GM19035 (cell line): Measurements from ENCODE around the gene LRP1B.
"Not testable (repeated sequence)": the region's sequence is repeated elsewhere in the genome, so short reads cannot be mapped to it uniquely, and the experiment has no call there.

Experiments used
- ATAC-seq: cut with Tn5 transposase; IDR thresholded peaks from one replicate; pipeline ENCODE4 v1.9.1; 2021; ENCODE audit not compliant: unreplicated experiment

LRP1B gene

DNA sequence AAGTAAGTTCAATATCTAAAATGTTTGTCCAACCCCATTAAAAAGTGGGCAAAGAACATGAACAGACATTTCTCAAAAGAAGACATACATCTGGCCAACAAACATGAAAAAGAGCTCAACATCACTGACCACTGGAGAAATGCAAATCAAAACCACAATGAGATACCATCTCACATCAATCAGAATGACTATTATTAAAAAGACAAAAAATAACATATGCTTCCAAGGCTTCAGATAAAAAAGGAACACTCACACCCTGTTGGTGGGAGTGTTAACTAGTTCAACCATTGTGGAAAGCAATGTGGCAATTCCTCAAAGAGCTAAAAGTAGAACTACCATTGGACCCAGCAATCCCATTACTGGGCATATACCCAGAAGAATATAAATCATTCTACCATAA, 931.1 kb downstream of the LRP1B start:
- no peak for ATAC-seq

GRCh38 chr2:141195087-141195486, 935.7 kb downstream of the LRP1B start:
- no peak for ATAC-seq

DNA sequence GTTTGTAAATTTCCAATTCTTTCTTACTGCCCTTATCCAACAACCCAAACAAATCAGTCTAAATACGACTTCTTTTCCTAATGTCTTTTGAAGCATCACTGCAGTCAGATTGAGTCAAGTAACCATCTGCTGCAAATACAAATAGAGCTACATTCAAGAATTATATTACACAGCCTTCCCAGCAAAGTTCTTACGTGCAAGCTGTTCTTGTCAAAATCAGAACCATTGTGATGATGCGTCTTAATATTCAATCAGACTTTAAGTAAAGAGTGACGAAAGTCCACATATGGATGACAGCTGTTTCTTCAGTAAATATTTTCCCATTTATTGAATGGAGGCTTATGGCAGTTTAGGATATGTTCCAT, 943.8 kb downstream of the LRP1B start:
- ATAC-seq: no peak

- no peak for ATAC-seq
Observed at GRCh38 chr2:141186413-141187074, 944.3 kb downstream of the LRP1B start.

- ATAC-seq: no peak
Observed at GRCh38 chr2:141182246-141182645, 948.6 kb downstream of the LRP1B start.

- not testable (repeated sequence) for ATAC-seq
Observed at GRCh38 chr2:141169117-141169516, 961.7 kb downstream of the LRP1B start.

GRCh38 chr2:141162314-141162713, 968.5 kb downstream of the LRP1B start:
- ATAC-seq: no peak

DNA sequence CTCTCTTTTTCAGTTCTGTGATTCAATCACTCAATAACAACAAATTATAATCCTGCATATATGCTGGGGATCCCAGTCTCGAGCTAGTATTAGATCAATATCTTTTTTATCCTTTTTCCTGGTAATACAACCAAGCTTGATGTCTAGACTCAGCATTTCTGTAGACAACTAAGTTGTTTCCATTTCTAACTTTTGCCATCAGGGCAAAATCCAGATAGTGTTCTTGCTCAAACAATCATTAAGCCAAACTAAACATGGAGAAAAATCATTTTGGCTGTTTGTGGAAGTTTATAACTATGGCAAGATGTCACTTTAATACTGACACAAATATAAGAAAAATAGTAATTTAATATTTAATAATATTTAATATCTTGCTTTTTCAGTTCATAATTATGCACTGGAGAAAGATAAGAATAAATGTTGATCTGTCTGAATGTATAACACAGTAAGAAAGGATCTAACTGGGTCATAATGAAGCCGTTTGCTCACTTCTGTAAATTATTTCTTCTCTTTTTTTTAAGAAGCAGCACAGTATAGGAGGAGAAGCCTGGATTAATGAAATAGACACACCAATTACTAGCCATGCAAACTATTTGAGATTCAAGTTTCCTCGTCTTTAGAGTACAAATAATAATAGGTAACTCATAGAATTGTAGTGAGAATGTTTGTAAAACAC, 979.1 kb downstream of the LRP1B start:
- no peak for ATAC-seq

GRCh38 chr2:141142025-141142424, 988.8 kb downstream of the LRP1B start:
- no peak for ATAC-seq

DNA sequence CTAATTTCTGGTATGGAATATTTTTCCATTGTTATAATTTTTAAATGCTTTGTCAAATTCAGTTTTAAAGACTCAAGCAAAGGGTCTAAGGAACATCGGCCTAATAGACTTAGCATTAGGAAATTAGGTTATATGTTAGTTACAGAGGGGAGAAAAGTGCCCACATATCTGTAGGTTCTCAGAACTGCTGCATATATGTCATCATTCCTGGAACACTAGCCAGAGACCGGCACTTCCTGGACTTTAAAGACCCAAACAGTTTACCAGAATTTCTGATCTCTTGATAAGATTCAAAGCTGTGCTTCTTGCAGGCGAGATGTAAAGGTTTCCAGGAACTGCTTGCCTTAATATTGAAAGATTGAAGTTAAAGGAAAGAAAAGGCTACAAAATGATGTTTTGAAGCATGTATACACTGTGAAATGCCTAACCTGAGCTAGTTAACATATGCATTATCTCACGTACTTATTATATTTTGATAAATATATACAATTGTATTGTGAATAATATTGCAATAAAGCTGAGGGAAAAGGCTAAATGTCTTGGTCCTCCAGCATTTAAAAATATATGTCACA, 993.6 kb downstream of the LRP1B start:
- no peak for ATAC-seq

DNA sequence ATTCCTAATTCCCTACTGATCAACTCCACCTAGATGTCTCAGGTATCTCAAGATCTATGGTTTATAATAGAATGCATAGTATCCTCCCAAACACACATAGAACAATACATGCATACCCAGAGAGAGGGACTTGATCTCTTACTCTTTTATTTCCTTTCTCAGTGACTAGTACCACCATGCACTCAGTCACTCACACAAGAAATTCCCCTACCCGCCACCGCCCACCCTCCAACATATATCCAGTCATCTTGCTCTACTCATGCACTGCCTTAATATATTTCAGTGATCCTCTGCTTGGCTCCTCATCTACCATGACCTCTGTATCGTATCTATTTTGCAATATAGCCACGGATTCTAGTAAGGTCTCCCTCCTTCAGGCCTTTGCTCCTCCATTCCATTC, 996.9 kb downstream of the LRP1B start:
- ATAC-seq: no peak

DNA sequence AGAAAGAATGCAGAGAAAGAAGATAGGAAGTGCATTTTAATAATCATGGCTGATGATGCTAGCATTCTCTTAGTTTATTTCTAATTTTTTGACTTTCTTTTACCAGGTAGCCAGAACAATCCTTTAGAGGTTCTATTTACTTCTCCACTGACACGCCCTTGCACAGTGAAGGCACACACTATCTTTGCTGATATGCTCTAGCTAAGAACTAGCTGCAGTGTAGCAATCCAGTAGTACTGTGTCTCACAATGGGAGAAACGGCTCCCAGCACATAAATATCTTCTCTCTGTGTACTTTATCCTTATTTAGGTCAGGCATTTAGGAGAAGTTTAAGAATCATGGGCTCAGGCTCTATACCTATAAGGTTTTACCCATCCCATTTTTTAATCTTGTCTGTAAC, 1005.4 kb downstream of the LRP1B start:
- no peak for ATAC-seq

DNA sequence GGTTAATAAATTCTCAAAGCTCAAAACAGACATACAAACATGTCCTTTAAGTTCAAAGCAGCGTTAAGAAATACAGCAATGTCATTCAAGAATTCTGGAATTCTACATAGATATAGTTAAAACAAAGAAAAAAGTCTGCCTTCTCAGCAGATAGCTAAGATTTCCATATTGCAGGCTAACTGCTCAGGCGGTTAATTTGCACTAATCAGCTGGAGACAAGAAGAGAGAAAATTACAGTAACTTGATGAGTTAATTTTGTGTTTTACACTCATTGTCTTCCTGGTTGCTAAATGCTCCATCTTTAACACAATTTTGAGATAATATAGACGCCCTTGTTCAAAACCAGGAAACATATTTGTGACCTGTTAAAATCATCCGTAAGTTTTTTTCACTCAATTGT, 1012.0 kb downstream of the LRP1B start:
- no peak for ATAC-seq

DNA sequence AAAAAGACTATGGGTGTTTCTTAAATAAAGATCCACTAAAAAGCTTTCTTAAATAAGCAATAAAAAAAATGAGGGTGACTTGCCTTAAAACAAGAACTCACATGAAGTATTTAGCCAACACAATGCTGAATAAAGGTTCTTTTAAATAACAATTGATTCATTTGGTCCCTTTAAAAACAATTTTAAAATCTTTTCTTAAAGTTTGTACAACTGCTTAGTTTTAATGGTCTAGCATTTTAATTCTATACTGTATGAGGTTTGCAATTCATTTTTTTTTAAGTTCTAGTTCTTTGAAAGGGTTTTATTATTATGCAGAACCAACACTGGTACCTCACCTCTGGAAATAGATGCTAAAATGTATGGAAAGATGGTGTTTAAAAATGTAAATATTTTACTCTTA, 1017.5 kb downstream of the LRP1B start:
- no peak for ATAC-seq

DNA sequence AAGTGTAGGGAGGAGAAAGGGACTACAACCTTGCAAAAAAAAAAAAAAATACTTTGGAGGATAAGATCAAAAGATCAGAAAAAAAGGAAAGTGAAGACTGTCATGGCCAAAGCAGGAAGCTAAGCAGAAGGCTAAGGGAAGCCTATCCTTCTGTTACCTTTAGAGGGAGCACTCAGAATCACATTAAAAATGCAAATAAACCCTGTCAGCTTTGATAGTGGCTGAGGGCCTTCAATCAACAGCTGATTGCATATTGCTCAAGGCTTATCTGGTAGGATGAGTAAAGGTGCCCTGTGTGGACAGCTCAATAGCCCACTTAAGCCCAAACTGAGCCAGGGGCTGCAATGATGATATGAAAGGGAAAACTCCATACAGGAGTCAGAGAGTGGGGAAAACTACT, 1021.2 kb downstream of the LRP1B start:
- no peak for ATAC-seq

DNA sequence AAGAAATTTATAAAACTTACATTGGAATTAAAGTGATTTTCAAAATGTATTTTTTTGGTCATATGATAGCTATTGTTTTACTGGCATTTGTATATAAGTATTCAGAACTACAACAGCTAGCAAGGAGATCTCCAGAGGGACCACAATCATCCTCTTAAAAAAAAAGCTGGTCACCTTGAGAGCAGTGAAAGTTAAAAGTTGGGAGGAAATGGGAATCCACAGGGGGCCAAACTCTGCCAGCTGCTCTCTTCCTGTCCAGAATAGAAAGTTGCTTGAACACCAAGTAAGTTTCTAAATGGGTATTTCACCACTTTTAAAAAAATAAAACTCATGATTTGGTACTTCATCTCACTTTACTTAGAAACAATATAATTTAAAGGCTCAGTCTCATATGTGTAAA, 1025.1 kb downstream of the LRP1B start:
- ATAC-seq: no peak

DNA sequence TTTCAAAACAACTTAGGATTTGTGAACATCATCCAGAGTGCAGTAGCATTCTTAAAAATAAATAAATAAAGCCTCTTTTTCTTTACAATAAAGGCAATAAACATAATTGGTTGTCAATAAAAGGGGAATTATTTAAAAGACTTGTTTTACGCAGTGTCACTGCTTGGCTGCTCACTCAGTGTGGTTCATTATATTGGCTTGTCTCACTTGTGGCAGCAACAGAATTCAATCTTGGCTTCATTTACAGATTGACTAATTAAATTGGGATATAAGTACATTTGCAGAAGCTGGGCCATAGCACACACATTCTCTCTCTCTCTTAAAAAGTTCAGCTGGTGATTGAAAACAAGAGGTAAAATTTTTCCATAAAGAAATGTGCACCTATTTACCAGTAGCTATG, 1027.6 kb downstream of the LRP1B start:
- no peak for ATAC-seq

DNA sequence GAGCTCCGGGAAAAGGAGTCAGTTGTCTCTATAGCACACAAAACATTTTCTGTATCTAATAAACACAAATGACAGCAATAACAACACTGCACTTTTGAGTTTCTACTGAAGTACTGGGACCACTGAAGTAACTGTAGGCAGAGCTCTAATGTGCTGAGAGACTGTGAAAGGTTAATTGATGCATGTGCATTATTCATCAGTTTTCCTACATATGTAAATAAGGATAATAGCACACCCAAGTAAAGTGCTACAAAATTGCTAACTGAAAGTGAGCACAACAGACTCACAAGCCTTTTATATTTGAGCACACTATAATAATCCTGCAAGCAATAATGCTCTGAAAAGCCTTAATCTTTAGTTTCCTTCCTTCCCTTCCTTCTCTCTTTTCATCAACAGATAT, 1051.6 kb downstream of the LRP1B start:
- no peak for ATAC-seq

DNA sequence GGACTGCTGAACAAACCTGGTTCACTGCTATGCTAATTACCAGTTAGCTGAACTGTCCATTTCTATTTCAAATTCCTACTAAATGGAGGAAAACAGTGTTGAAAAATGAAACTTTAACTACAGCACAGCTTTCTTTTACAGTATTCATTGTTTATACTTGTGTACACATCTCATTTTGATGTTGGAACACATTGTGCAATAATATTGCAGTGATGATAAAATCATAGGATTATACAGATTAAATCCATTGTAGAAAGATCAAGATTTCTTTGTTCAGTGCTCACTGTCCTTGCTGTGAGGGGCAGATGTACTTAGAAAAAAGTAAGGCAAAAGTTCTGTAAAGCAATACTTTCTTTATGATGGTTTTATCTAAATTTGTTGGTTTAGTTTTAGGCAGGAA, 1055.1 kb downstream of the LRP1B start:
- no peak for ATAC-seq

DNA sequence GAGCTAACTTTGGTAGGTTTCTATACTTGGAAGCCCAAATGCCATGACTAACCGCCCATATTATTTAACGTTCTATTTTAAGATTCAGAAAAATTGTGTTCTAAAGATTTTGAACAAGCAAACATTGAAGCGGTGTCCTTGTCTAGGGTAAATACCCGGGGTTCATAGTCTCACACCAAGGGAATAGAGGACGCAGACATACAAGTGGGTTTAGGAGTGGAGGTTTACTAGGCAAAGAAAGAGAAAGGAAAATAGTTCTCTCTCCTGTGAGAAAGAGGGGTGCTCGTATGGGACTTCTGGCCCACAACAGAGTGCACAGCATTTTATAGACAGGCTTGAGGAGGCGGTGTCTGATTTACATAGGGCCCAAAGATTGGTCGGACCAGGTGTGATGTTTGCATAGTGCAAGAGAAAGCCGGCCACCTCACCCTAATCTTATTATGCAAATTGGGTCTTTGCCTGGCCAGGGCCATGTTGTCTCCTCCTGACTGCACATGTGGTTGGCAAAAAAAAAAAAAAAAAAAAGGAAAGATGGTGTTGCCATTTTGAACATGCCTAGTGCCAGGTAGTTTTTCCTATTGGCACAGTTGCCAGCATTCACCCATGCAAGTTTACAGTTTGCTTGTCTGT, 1062.6 kb downstream of the LRP1B start:
- ATAC-seq: no peak

DNA sequence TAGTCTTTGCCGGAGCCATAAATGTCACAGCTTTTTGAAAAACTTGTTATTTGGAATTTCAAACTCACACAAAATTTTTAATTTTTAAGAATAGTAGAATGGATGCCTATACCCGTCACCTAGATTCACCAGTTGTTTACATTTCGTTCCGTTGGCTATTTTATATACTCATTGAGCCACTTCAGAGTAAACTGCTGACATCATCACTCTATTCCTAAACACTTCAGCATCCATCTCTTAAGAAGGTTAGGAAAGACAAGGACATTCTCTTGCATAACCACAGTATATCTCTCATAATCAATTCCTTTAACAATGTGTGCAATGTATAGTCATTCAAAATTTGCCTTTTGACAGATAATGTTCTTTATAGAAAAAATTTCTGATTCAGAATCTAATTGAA, 1065.8 kb downstream of the LRP1B start:
- no peak for ATAC-seq

DNA sequence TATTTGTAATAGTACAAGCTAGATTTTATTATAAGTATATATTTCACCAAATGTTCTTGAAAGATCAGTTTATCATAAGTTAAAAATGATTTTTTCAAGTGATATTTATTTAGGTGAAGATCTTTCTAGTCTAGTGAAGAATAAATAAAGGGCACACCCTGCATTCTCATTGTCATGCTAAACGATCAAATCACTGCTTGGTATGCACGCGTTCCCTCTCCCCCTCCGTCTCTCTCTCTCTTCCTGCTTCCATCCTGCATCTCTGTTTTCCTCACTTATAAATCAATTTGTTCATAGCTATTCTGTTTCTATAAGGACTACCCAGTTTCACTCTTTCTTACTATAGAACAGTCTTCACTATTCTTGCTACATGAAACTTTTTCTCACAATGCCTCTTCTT, 1067.4 kb downstream of the LRP1B start:
- no peak for ATAC-seq
